Kidney capillary endothelial cell (primary cell): Measurements from ENCODE around the gene ZNF784.

Experiments
- DNase-seq: peaks from one replicate; pipeline ENCODE4 v3.0.0-alpha.2; 2018; ENCODE audit warnings: low spot score

ZNF784 gene

GRCh38 chr19:55624109-55625003 lies at the start of gene ZNF784:
TSS of gene ZNF784 (minus strand) at chr19:55624566. CDS start at chr19:55624561, 5 bp downstream.
- DNase-seq, result peak; percentile 90

- DNase-seq, result no peak
Observed at GRCh38 chr19:55673889-55674288, 49.5 kb upstream of the ZNF784 start.

GRCh38 chr19:55673465-55673864 lies 49.1 kb upstream of the ZNF784 start:
- DNase-seq, result no peak

GRCh38 chr19:55672418-55672817 lies 48.1 kb upstream of the ZNF784 start:
- no peak for DNase-seq

GRCh38 chr19:55671054-55671378 lies 46.6 kb upstream of the ZNF784 start:
- no peak for DNase-seq

- no peak for DNase-seq
Observed at GRCh38 chr19:55670280-55671053, 46.1 kb upstream of the ZNF784 start.

GRCh38 chr19:55669418-55670279 lies 45.3 kb upstream of the ZNF784 start:
- DNase-seq, result no peak

GRCh38 chr19:55668603-55669348 lies 44.4 kb upstream of the ZNF784 start:
- no peak for DNase-seq

GRCh38 chr19:55667958-55668357 lies 43.6 kb upstream of the ZNF784 start:
- DNase-seq, result no peak

- DNase-seq, result no peak
Observed at GRCh38 chr19:55667511-55667910, 43.1 kb upstream of the ZNF784 start.

GRCh38 chr19:55667006-55667381 lies 42.6 kb upstream of the ZNF784 start:
- no peak for DNase-seq

GRCh38 chr19:55666343-55667005 lies 42.1 kb upstream of the ZNF784 start:
- DNase-seq, result no peak

GRCh38 chr19:55663846-55664536 lies 39.6 kb upstream of the ZNF784 start:
- no peak for DNase-seq

GRCh38 chr19:55661826-55662225 lies 37.5 kb upstream of the ZNF784 start:
- DNase-seq, result no peak

GRCh38 chr19:55660991-55661390 lies 36.6 kb upstream of the ZNF784 start:
- no peak for DNase-seq

GRCh38 chr19:55660404-55660803 lies 36.0 kb upstream of the ZNF784 start:
- DNase-seq, result no peak

GRCh38 chr19:55659822-55660221 lies 35.5 kb upstream of the ZNF784 start:
- no peak for DNase-seq

- DNase-seq, result no peak
Observed at GRCh38 chr19:55658846-55659459, 34.6 kb upstream of the ZNF784 start.

GRCh38 chr19:55656988-55657747 lies 32.8 kb upstream of the ZNF784 start:
- DNase-seq, result no peak
